Natural killer cell (primary cell): Measurements from ENCODE around the gene FAM210B. TPM values are rescaled to one million over a fixed set of nuclear protein-coding genes. Genes with fewer than 3 reads are reported as not detected.

Experiments
- ATAC-seq, 3 donors: fragments of 150-1000 bp in 2 of 3; fragments of 200-7000 bp in 1 of 3; cut with Tn5 transposase; 1 replicate in 1 of 3; 2 replicates in 2 of 3; pipeline ENCODE4 v1.10.0; 2021; ENCODE audit warnings: mild to moderate bottlenecking in 2 of 3, moderate library complexity in 2 of 3
- DNase-seq, 2 donors: peaks; one replicate each; pipeline versions ENCODE4 v3.0.0 to v3.0.0-alpha.2; 2013 to 2021; ENCODE audit warnings: mixed read lengths in 1 of 2
- H3K27ac ChIP-seq: one replicate; pipeline ENCODE4 v1.5.1; 2013; ENCODE audit warnings: mild to moderate bottlenecking, low read length
- H3K27me3 ChIP-seq: one replicate; pipeline ENCODE4 v1.6.1; 2013; ENCODE audit warnings: low read length; ENCODE audit not compliant: control insufficient read depth, insufficient read depth
- H3K36me3 ChIP-seq: one replicate; pipeline ENCODE4 v1.6.1; 2013; ENCODE audit warnings: low read length; ENCODE audit not compliant: control insufficient read depth, insufficient read depth
- H3K4me1 ChIP-seq: one replicate; pipeline ENCODE4 v1.6.1; 2013; ENCODE audit warnings: low read length; ENCODE audit not compliant: control insufficient read depth, insufficient read depth
- H3K4me3 ChIP-seq: one replicate; pipeline ENCODE4 v1.5.1; 2013; ENCODE audit warnings: low read length
- H3K9me3 ChIP-seq: one replicate; pipeline ENCODE4 v1.6.1; 2013; ENCODE audit warnings: low read length; ENCODE audit not compliant: control insufficient read depth, insufficient read depth
- H3K27ac Mint-ChIP-seq, 2 donors: one replicate each; pipeline ENCODE4 v1.8.0; 2022; ENCODE audit warnings: mild to moderate bottlenecking in 2 of 2, mixed read lengths in 2 of 2, moderate library complexity in 1 of 2
- H3K27me3 Mint-ChIP-seq, 2 donors: one replicate each; pipeline ENCODE4 v1.8.0; 2022; ENCODE audit warnings: low read depth in 2 of 2, mixed read lengths in 2 of 2
- H3K36me3 Mint-ChIP-seq: one replicate; pipeline ENCODE4 v1.8.0; 2022; ENCODE audit warnings: mixed read lengths
- H3K4me1 Mint-ChIP-seq, 2 donors: one replicate each; pipeline ENCODE4 v1.8.0; 2022; ENCODE audit warnings: mixed read lengths in 2 of 2
- H3K4me3 Mint-ChIP-seq: one replicate; pipeline ENCODE4 v1.8.0; 2022; ENCODE audit warnings: mild to moderate bottlenecking, moderate library complexity, mixed read lengths
- H3K9me3 Mint-ChIP-seq, 2 donors: one replicate each; pipeline ENCODE4 v1.8.0; 2022; ENCODE audit warnings: mixed read lengths in 2 of 2
- CTCF ChIP-seq: fragments of 200-600 bp; IDR thresholded peaks from one replicate; pipeline ENCODE4 v1.8.0; 2022; ENCODE audit warnings: antibody characterized with exemption
- WGBS: methylation state at CpG from one replicate; pipeline ENCODE4 v1.1.7; 2013; ENCODE audit warnings: missing lambda C conversion rate; ENCODE audit not compliant: insufficient coverage; 5-methylcytosine and 5-hydroxymethylcytosine counted together
- intact Hi-C: fragments of 100-400 bp; cut with micrococcal nuclease; formaldehyde crosslinking; loops from one replicate; pipeline ENCODE4 v1.14.2; 2022
- total RNA-seq, 4 donors: library from RNA; stranded (reverse); fragments of 120-200 nt in 1 of 4; gene quantifications; one replicate each; pipeline versions ENCODE4 v1.2.3 to v1.2.4, GENCODE V29; 2013 to 2022

Gene FAM210B
- total RNA-seq, 3 donors from 2014 or later (not counting 1 experiment from before 2014, with no cell fraction given), result 6.4 to 11.5 (median 8.8) TPM

- Mint-ChIP-seq H3K4me1 (peaks cover 52 to 53% of the 10 kb centered on the region in 2 donors), H3K36me3 (no peaks in the 10 kb centered on the region), H3K9me3 (no peaks in the 10 kb centered on the region), H3K4me3 (peak overlapping the region; percentile 89), H3K27ac (peak overlapping the region; percentile 93 to 95), H3K27me3 (no peaks in the 10 kb centered on the region)
- TF ChIP-seq CTCF, result no peak
- H3K9me3 ChIP-seq, result no peaks in the 10 kb centered on the region
- WGBS, result 63% methylated on average over 7 of the region's 7 CpGs
- intact Hi-C loops, result loop anchor here (1.0 to 5.0 kb wide), 3 partner anchors 8 to 50 kb away; partner anchors contain the start of genes AURKA and CSTF1
- peaks cover 42% of the 10 kb centered on the region for H3K4me1 ChIP-seq
- H3K27me3 ChIP-seq, result no peaks in the 10 kb centered on the region
- no peak for DNase-seq
- H3K4me3 ChIP-seq, result peak overlapping the region; percentile 37
- H3K36me3 ChIP-seq, result peaks cover 7% of the 10 kb centered on the region
- ATAC-seq, result no peak
- H3K27ac ChIP-seq, result peak overlapping the region; percentile 82
These were observed 53.7 kb downstream of the FAM210B start for GRCh38 chr20:56412473-56412790.

- ATAC-seq, result no peak
- H3K27me3 Mint-ChIP-seq, result no peaks in the 10 kb centered on the region
- Histone ChIP-seq H3K36me3 (peaks cover 1% of the 10 kb centered on the region), H3K27me3 (no peaks in the 10 kb centered on the region), H3K9me3 (no peaks in the 10 kb centered on the region), H3K4me1 (peaks cover 48% of the 10 kb centered on the region), H3K4me3 (peak overlapping the region; percentile 37), H3K27ac (peak overlapping the region; percentile 82)
- no peaks in the 10 kb centered on the region for H3K36me3 Mint-ChIP-seq
- H3K27ac Mint-ChIP-seq, result peak overlapping the region; percentile 93 to 95
- intact Hi-C loops, result loop anchor here (1.0 to 5.0 kb wide), 3 partner anchors 9 to 49 kb away; partner anchors contain the start of genes AURKA and CSTF1
- WGBS, result 82% methylated on average over 2 of the region's 3 CpGs
- peaks cover 57 to 58% of the 10 kb centered on the region in 2 donors for H3K4me1 Mint-ChIP-seq
- no peak for DNase-seq
- H3K4me3 Mint-ChIP-seq, result peak overlapping the region; percentile 89
- no peak for TF ChIP-seq CTCF
- H3K9me3 Mint-ChIP-seq, result no peaks in the 10 kb centered on the region
These were observed 54.2 kb downstream of the FAM210B start for GRCh38 chr20:56412949-56413348.

GRCh38 chr20:56414842-56415765 lies 56.3 kb downstream of the FAM210B start:
- Histone ChIP-seq H3K4me3 (no peak overlapping the region), H3K36me3 (no peaks in the 10 kb centered on the region), H3K27me3 (no peaks in the 10 kb centered on the region), H3K4me1 (peaks cover 69% of the 10 kb centered on the region), H3K9me3 (no peaks in the 10 kb centered on the region), H3K27ac (peak overlapping the region; percentile 54)
- Mint-ChIP-seq H3K9me3 (no peaks in the 10 kb centered on the region), H3K4me1 (peaks cover 71% of the 10 kb centered on the region in 2 donors), H3K4me3 (peak overlapping the region; percentile 67), H3K36me3 (no peaks in the 10 kb centered on the region), H3K27me3 (no peaks in the 10 kb centered on the region), H3K27ac (peak overlapping the region; percentile 93 to 95)
- WGBS, result 72% methylated on average over 12 of the region's 12 CpGs
- TF ChIP-seq CTCF, result no peak
- ATAC-seq (peak; percentile 63 to 75 (median 73)), DNase-seq (peak in 1 of 2 donors; percentile 67)
- intact Hi-C loops, result loop anchor here (2.0 to 5.0 kb wide), 2 partner anchors 26 to 47 kb away; no protein-coding TSS in a partner anchor
